Gastroesophageal sphincter (tissue), 4 donors: ENCODE measurements around the gene OGDH. TPM values are rescaled to one million over a fixed set of nuclear protein-coding genes. Genes with fewer than 3 reads are reported as not detected.

Source experiments
- ATAC-seq: fragments of 150-250 bp; one replicate; pipeline ENCODE4 v1.9.1; 2016; ENCODE audit warnings: mild to moderate bottlenecking, moderate library complexity
- H3K27ac ChIP-seq, 4 donors: fragments of 200-600 bp; sonication (generic) in 3 of 4; 1 replicate in 3 of 4; 2 replicates in 1 of 4; pipeline ENCODE4 v1.5.1; 2016 to 2019
- H3K27me3 ChIP-seq: fragments of 200-600 bp; sonication (generic); one replicate; pipeline ENCODE4 v1.5.1; 2019
- H3K36me3 ChIP-seq, 2 donors: fragments of 200-600 bp; sonication (generic); one replicate each; pipeline ENCODE4 v1.5.1; 2019; ENCODE audit warnings: control low read depth in 1 of 2
- H3K4me1 ChIP-seq, 3 donors: fragments of 200-600 bp; sonication (generic); 1 replicate in 2 of 3; 2 replicates in 1 of 3; pipeline ENCODE4 v1.5.1; 2016 to 2019; ENCODE audit warnings: control low read depth in 2 of 3
- H3K4me3 ChIP-seq, 2 donors: fragments of 200-600 bp; sonication (generic); one replicate each; pipeline ENCODE4 v1.5.1; 2019; ENCODE audit warnings: mild to moderate bottlenecking in 1 of 2, moderate library complexity in 1 of 2
- H3K9me3 ChIP-seq, 3 donors: fragments of 200-600 bp; sonication (generic); one replicate each; pipeline ENCODE4 v1.5.1; 2017 to 2019; ENCODE audit warnings: control low read depth in 2 of 3
- CTCF ChIP-seq, 4 experiments: fragments of 200-600 bp in 2 of 4; fragments of 450-650 bp in 2 of 4; sonication (generic) in 1 of 4; IDR thresholded peaks; one replicate each; pipeline ENCODE4 v1.5.1; 2017 to 2019; ENCODE audit warnings: antibody characterized with exemption in 4 of 4, mild to moderate bottlenecking in 2 of 4, moderate library complexity in 2 of 4
- EP300 ChIP-seq: sonication (generic); formaldehyde crosslinking; IDR thresholded peaks from one replicate; pipeline ENCODE4 v1.6.1; 2017; ENCODE audit warnings: antibody characterized with exemption, mild to moderate bottlenecking
- POLR2A ChIP-seq, 2 donors: fragments of 450-650 bp; IDR thresholded peaks; one replicate each; pipeline ENCODE4 v1.6.1; 2017; ENCODE audit warnings: antibody characterized with exemption in 2 of 2, mild to moderate bottlenecking in 2 of 2, moderate library complexity in 1 of 2
- POLR2AphosphoS5 ChIP-seq: sonication (generic); formaldehyde crosslinking; IDR thresholded peaks from one replicate; pipeline ENCODE4 v1.6.1; 2017; ENCODE audit warnings: antibody characterized with exemption
- whole genome bisulfite sequencing, 2 donors: methylation state at CpG; one replicate each; pipeline ENCODE4 v1.1.5; 2018; ENCODE audit warnings: low coverage in 1 of 2; 5-methylcytosine and 5-hydroxymethylcytosine counted together
- total RNA-seq, 4 donors: library from RNA; depleted of rRNA; stranded (reverse); fragments of >200 nt; gene quantifications; one replicate each; pipeline ENCODE4 v1.1.0, GENCODE V29; 2016

Gene OGDH
- total RNA-seq, 4 donors from 2014 or later = 112 to 222 (median 137) TPM

- no peaks in the 10 kb centered on the region for H3K9me3 ChIP-seq
- peaks cover 0 to 99% of the 10 kb centered on the region in 2 donors for H3K36me3 ChIP-seq
- 46 to 49% methylated on average over 2 to 4 of the region's 5 CpGs for WGBS, 2 donors
- H3K4me3 ChIP-seq = no peak overlapping the region
- ATAC-seq = peak; percentile 78
- peak overlapping the region in 3 of 4 donors; percentile 2 to 19 (median 7) for H3K27ac ChIP-seq
- H3K27me3 ChIP-seq = no peaks in the 10 kb centered on the region
- peaks cover 0 to 23% (median 4%) of the 10 kb centered on the region in 3 donors for H3K4me1 ChIP-seq
- TF ChIP-seq POLR2A (IDR thresholded peaks at IDR 0.05) = no peak
- TF ChIP-seq POLR2AphosphoS5 = peak; percentile 63
- TF ChIP-seq CTCF (IDR thresholded peaks at IDR 0.05) = no peak
- no peak for TF ChIP-seq EP300
These were observed 72.2 kb downstream of the OGDH start for GRCh38 chr7:44678471-44679179.

- no peaks in the 10 kb centered on the region for H3K9me3 ChIP-seq
- TF ChIP-seq CTCF (IDR thresholded peaks at IDR 0.05) (no peak), POLR2AphosphoS5 (no peak), EP300 (no peak), POLR2A (IDR thresholded peaks at IDR 0.05) (no peak)
- no peaks in the 10 kb centered on the region for H3K27me3 ChIP-seq
- peaks cover 0 to 90% of the 10 kb centered on the region in 2 donors for H3K36me3 ChIP-seq
- no peak for ATAC-seq
- WGBS, 2 donors = 84 to 93% methylated on average over 7 of the region's 9 CpGs
- H3K27ac ChIP-seq = no peak overlapping the region
- H3K4me1 ChIP-seq = peaks cover 0 to 28% (median 4%) of the 10 kb centered on the region in 3 donors
- no peak overlapping the region for H3K4me3 ChIP-seq
These were observed 75.2 kb downstream of the OGDH start for GRCh38 chr7:44681645-44682044.

- Histone ChIP-seq H3K27me3 (no peaks in the 10 kb centered on the region), H3K27ac (peak overlapping the region in 2 of 4 donors; percentile 26 to 29), H3K4me3 (no peak overlapping the region), H3K36me3 (peaks cover 0 to 80% of the 10 kb centered on the region in 2 donors), H3K4me1 (peaks cover 0 to 6% (median 0%) of the 10 kb centered on the region in 3 donors), H3K9me3 (no peaks in the 10 kb centered on the region)
- TF ChIP-seq POLR2A (IDR thresholded peaks at IDR 0.05) (no peak), POLR2AphosphoS5 (no peak), CTCF (IDR thresholded peaks at IDR 0.05) (no peak), EP300 (no peak)
- 0 to 11% methylated on average over 1 of the region's 1 CpG for WGBS, 2 donors
- no peak for ATAC-seq
These were observed 79.3 kb downstream of the OGDH start for GRCh38 chr7:44685723-44686122.

GRCh38 chr7:44689427-44689826 lies 83.0 kb downstream of the OGDH start:
- Histone ChIP-seq H3K4me3 (no peak overlapping the region), H3K27ac (no peak overlapping the region), H3K9me3 (no peaks in the 10 kb centered on the region), H3K36me3 (peaks cover 0 to 77% of the 10 kb centered on the region in 2 donors), H3K4me1 (peaks cover 0 to 6% (median 0%) of the 10 kb centered on the region in 3 donors), H3K27me3 (no peaks in the 10 kb centered on the region)
- no peak for ATAC-seq
- no peak for TF ChIP-seq POLR2AphosphoS5
- TF ChIP-seq EP300 = no peak
- TF ChIP-seq CTCF (IDR thresholded peaks at IDR 0.05) = no peak
- no peak for TF ChIP-seq POLR2A (IDR thresholded peaks at IDR 0.05)
- 100% methylated on average over 1 to 2 of the region's 2 CpGs for WGBS, 2 donors
